Nephron (organoid): ENCODE results near the gene PRDM1.

Source experiments
- H3K27ac Mint-ChIP-seq, 3 experiments: 2 replicates each; pipeline ENCODE4 v1.8.0; 2020; ENCODE audit warnings: mixed read lengths in 3 of 3, mild to moderate bottlenecking in 2 of 3, moderate library complexity in 1 of 3
- H3K27me3 Mint-ChIP-seq: 2 replicates; pipeline ENCODE4 v1.8.0; 2021; ENCODE audit warnings: low read depth, mild to moderate bottlenecking, moderate library complexity, mixed read lengths
- H3K36me3 Mint-ChIP-seq: 2 replicates; pipeline ENCODE4 v1.8.0; 2020; ENCODE audit warnings: low read depth, mixed read lengths
- H3K4me1 Mint-ChIP-seq: 2 replicates; pipeline ENCODE4 v1.8.0; 2020; ENCODE audit warnings: mixed read lengths
- H3K4me3 Mint-ChIP-seq, 3 experiments: 2 replicates each; pipeline ENCODE4 v1.8.0; 2020; ENCODE audit warnings: mild to moderate bottlenecking in 3 of 3, mixed read lengths in 3 of 3, moderate library complexity in 2 of 3
- H3K9me3 Mint-ChIP-seq: 2 replicates; pipeline ENCODE4 v1.8.0; 2020; ENCODE audit warnings: mixed read lengths
- TF ChIP-seq, protein P1 (sequence below), 3 experiments: fragments of 200-600 bp; sonication (generic); IDR thresholded peaks; one replicate each; pipeline ENCODE4 v1.5.0; 2021; ENCODE audit warnings: antibody characterized with exemption in 3 of 3; ENCODE audit not compliant: unreplicated experiment in 3 of 3

Gene PRDM1

DNA sequence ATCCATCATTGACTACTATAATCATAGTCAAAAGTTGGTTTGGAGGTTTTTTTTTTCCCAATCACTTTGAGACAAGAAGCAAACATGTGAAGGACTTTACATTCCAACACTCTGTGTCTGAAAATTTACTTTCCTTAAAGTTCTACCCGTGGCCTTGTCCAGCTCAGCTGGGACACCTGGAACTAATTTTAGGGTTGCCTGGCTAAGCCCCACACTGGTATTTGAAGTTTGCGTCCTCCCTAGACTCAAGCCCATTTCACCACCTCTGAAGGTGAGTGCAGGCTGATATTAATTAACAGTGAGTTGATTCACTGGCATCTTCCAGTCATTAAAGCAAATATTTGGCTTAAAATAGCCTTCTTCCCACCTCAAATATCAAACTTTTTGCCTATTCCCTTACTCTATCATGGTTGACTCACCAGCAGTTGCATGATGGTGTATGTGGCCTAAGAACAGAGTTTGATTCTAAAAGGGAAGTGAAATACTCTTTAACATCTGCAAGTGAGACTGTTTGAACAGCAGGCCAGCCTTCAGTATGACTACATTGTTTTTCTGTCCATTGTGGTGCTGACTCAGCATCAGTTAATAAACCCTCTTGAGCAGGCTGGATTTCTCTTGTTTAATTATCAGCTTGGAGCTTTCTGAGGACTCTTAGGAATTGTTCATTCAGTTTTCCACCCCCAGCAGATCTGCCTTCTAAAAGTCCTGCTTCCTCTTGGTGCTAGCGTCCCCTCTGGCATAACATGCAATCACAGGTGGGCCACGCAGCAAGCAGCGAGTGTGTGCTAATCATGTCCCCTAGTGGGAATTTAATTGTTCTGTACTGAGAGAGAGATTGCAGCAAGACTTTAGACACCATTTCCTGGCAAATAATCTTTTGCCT lies 1.8 kb upstream of the PRDM1 start:
- Mint-ChIP-seq H3K9me3 (no peaks in the 10 kb centered on the region), H3K36me3 (no peaks in the 10 kb centered on the region), H3K4me3 (peak overlapping the region; percentile 59 to 89 (median 86)), H3K27ac (peak overlapping the region; percentile 4 to 74 (median 10)), H3K27me3 (peaks cover 92% of the 10 kb centered on the region), H3K4me1 (peaks cover 24% of the 10 kb centered on the region)
- TF ChIP-seq, protein P1, sequence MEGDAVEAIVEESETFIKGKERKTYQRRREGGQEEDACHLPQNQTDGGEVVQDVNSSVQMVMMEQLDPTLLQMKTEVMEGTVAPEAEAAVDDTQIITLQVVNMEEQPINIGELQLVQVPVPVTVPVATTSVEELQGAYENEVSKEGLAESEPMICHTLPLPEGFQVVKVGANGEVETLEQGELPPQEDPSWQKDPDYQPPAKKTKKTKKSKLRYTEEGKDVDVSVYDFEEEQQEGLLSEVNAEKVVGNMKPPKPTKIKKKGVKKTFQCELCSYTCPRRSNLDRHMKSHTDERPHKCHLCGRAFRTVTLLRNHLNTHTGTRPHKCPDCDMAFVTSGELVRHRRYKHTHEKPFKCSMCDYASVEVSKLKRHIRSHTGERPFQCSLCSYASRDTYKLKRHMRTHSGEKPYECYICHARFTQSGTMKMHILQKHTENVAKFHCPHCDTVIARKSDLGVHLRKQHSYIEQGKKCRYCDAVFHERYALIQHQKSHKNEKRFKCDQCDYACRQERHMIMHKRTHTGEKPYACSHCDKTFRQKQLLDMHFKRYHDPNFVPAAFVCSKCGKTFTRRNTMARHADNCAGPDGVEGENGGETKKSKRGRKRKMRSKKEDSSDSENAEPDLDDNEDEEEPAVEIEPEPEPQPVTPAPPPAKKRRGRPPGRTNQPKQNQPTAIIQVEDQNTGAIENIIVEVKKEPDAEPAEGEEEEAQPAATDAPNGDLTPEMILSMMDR (IDR thresholded peaks at IDR 0.05; ENCODE audit: unreplicated experiment in 3 of 3) = peak; percentile 61 to 68 (median 63)

DNA sequence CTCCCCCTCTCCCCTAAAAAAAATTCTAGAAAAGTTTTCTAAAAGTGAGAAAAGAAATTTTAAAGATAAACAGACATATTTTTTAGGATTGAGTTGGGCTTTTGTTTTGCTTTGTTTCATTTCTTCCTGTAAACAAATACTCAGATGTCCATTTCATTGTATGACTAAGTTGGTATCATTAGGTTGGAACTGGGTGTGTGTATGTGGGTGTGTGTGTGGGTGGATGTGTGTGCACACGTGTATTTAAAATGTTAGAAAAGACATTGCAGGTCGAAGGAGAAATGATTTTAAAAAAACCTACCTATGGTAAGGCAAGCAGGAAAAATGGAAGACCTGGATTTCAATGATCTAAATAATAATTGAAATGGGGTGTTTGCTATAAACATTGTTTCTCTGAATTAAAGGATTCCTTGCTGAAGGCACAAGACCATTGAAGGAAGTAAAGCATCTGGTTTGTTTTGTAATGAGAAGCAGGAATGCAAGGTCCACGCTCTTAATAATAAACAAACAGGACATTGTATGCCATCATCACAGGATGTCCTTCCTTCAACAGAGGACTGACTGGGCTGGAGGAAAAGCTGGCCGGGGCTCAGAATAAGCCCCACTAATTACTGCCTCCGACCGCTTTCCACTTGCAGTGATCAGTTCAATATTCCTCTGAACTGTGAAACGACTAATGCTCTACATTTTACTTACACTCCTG lies 996 bp upstream of the PRDM1 start:
- H3K36me3 Mint-ChIP-seq = no peaks in the 10 kb centered on the region
- no peaks in the 10 kb centered on the region for H3K9me3 Mint-ChIP-seq
- H3K27ac Mint-ChIP-seq = peak overlapping the region; percentile 10 to 74 (median 48)
- TF ChIP-seq, protein P1 (IDR thresholded peaks at IDR 0.05; ENCODE audit: unreplicated experiment in 3 of 3) = no peak
- peak overlapping the region; percentile 86 to 90 (median 89) for H3K4me3 Mint-ChIP-seq
- H3K27me3 Mint-ChIP-seq = peaks cover 92% of the 10 kb centered on the region
- H3K4me1 Mint-ChIP-seq = peaks cover 24% of the 10 kb centered on the region

DNA sequence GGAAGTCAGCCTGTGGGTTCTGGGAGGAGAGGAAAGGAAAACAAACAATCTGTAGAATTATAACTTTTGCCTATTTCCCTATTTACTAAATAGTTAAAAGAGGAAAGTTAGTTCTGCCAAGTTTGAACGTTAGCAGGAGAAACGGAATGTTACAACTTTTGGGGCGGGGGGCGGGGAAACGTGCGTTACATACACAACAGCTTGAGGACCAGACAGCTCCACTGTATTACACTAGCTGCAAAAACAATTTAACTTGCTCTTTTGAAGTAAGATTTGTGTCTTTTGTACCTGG lies 498 bp upstream of the PRDM1 start:
- H3K4me3 Mint-ChIP-seq = peak overlapping the region; percentile 86 to 90 (median 89)
- TF ChIP-seq, protein P1 (IDR thresholded peaks at IDR 0.05; ENCODE audit: unreplicated experiment in 3 of 3) = no peak
- peaks cover 24% of the 10 kb centered on the region for H3K4me1 Mint-ChIP-seq
- peaks cover 94% of the 10 kb centered on the region for H3K27me3 Mint-ChIP-seq
- no peaks in the 10 kb centered on the region for H3K9me3 Mint-ChIP-seq
- no peaks in the 10 kb centered on the region for H3K36me3 Mint-ChIP-seq
- peak overlapping the region; percentile 10 to 65 (median 48) for H3K27ac Mint-ChIP-seq

DNA sequence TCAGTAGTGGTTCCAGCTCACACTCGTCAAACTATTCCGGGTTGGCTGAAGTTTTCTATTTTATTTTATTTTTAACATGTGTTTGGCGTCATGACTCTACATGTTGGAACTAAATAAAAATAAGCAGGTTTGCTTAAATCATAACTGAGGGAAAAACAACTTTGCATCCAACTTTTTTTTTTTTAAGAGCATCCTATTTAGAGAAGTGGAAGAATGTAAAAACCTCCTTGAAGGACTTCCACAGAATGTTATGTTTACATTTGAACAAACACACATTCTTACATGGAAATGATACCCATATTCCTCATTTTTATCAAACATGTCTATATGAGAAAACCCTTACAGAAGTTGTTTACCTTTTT lies 659 bp downstream of the PRDM1 start:
- H3K27ac Mint-ChIP-seq = no peak overlapping the region

DNA sequence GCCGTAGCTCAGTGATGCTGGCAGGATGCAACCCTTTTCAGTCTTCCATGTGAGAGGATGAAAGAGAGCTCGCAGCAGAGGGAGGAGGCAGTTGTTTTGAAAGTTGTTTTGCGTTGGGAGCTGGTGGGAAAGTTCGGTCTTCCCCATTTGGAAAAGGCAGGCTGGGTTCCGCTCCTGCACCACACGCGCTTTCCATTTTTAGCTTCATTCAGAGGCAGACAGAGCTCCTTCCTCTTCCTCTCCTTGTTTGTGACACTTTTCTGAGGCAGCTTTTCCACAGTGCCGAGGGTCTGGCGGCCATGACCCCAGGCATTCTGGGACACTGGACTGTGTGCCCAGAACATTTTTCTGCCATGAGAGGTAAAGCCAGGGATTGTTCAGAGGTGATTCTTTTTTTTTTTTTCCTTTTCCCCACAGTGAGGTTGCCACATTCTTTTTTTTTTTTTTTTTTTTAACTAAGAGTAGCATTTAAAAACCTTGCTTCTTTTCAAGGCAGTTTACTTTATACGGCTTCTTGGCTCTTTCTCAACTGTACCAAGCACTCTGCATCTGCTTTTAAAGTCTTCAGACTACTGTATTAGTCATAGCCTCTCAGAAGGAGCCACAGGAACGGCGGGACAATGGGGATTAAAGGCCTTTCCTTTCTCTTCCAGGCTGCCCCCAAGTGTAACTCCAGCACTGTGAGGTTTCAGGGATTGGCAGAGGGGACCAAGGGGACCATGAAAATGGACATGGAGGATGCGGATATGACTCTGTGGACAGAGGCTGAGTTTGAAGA lies 1.6 kb downstream of the PRDM1 start:
- Mint-ChIP-seq H3K4me3 (peak overlapping the region; percentile 79 to 89 (median 80)), H3K4me1 (peaks cover 24% of the 10 kb centered on the region), H3K9me3 (no peaks in the 10 kb centered on the region), H3K27me3 (peaks cover 93% of the 10 kb centered on the region), H3K36me3 (no peaks in the 10 kb centered on the region), H3K27ac (peak overlapping the region in 1 of 3 experiments; percentile 17)
- TF ChIP-seq, protein P1 (IDR thresholded peaks at IDR 0.05; ENCODE audit: unreplicated experiment in 3 of 3) = no peak

More for the DNA sequence above, 659 bp downstream of the PRDM1 start:
- Mint-ChIP-seq H3K27me3 (peaks cover 93% of the 10 kb centered on the region), H3K9me3 (no peaks in the 10 kb centered on the region), H3K36me3 (no peaks in the 10 kb centered on the region), H3K4me1 (peaks cover 24% of the 10 kb centered on the region), H3K4me3 (peak overlapping the region; percentile 16 to 89 (median 86))
- TF ChIP-seq, protein P1 (IDR thresholded peaks at IDR 0.05; ENCODE audit: unreplicated experiment in 3 of 3) = no peak
